ENCODE measurements around the gene DSCAML1.

DSCAML1 gene

DNA sequence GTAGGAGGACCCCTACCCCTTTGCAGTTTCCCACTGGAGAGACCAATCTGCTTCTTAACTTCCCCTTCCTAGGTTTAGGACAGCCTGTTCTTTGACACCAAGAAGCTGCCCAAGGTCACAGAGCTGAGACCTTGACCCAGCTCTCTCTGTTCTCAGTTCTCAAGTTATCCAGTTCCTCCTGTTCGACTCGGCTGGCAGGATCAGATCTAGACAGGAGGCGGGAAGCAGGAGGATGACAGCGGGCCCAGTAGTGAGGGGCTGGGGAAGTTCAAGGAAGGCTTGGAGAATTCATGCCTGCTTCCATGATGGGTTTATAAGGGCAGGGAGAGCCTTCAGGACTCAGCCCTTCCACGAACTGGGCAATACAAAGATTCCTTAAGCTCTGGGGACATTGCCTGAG lies 210.6 kb downstream of the DSCAML1 start:
- no peak overlapping the region for H3K4me3 ChIP-seq (ENCODE audit: low read depth, low read length)
- TF ChIP-seq, protein P1, sequence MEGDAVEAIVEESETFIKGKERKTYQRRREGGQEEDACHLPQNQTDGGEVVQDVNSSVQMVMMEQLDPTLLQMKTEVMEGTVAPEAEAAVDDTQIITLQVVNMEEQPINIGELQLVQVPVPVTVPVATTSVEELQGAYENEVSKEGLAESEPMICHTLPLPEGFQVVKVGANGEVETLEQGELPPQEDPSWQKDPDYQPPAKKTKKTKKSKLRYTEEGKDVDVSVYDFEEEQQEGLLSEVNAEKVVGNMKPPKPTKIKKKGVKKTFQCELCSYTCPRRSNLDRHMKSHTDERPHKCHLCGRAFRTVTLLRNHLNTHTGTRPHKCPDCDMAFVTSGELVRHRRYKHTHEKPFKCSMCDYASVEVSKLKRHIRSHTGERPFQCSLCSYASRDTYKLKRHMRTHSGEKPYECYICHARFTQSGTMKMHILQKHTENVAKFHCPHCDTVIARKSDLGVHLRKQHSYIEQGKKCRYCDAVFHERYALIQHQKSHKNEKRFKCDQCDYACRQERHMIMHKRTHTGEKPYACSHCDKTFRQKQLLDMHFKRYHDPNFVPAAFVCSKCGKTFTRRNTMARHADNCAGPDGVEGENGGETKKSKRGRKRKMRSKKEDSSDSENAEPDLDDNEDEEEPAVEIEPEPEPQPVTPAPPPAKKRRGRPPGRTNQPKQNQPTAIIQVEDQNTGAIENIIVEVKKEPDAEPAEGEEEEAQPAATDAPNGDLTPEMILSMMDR (IDR thresholded peaks at IDR 0.05; ENCODE audit: insufficient read depth, low read depth, low read length, missing control alignments), result no peak
- DNase-seq (ENCODE audit: low read depth), result no peak

DNA sequence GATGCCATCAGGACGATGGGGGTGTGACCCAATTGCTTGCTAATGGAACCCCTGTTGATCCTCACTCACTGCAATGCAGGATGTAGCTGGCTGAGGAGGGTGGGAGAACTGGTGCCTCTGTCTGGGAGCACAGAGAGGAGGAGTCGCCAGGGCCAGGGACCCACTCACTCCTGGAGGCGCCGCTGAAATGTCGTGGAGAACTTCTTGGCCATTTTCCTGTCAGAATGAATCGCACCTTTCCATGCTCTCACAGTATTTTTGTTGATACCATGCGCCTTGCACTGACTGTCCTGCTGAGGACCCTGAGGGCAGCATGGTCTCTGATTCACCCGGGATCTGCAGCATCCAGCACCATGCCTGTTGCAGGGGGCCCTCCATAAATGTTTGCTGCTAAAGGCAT lies 211.4 kb downstream of the DSCAML1 start:
- TF ChIP-seq, protein P1 (IDR thresholded peaks at IDR 0.05; ENCODE audit: insufficient read depth, low read depth, low read length, missing control alignments), result no peak
- no peak for DNase-seq (ENCODE audit: low read depth)
- H3K4me3 ChIP-seq (ENCODE audit: low read depth, low read length), result no peak overlapping the region

DNA sequence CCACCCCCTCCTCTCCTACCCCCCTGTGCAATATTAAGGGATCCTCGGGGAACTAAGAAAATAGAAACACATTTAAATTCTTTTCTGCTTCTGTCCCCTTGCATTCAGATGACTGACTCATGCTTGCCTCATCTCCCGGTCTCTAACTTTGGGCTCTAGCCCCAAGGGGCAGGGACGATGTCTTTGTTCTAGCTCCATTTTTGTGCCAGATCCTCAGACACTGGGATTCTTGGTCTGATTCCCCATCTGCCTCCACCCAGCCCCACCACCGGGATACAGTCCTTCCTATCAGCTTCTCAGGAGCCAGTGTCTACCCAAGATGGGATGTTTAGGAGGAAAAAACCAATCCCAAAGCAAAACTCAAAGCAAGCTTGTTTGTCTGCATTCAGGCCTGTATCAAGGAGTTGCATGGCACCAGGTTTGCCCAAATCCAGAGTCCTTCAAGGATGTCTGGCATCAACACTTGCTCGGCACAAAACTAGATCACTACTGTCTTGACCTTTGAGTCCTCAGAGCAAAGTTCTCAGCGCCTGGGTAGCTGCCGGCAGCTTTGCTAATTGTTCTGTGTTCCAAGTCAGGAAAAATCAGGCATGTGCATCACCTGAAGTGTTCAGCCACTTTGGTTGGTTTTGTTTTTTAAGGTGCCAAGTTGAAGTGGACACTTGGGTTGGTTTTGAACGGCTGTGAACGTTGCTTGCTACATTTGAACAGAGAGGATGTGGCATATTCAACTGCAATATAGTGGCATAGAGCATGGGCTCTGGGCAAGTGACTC lies 212.8 kb downstream of the DSCAML1 start:
- no peak for DNase-seq (ENCODE audit: low read depth)
- no peak overlapping the region for H3K4me3 ChIP-seq (ENCODE audit: low read depth, low read length)
- TF ChIP-seq, protein P1 (IDR thresholded peaks at IDR 0.05; ENCODE audit: insufficient read depth, low read depth, low read length, missing control alignments), result no peak

DNA sequence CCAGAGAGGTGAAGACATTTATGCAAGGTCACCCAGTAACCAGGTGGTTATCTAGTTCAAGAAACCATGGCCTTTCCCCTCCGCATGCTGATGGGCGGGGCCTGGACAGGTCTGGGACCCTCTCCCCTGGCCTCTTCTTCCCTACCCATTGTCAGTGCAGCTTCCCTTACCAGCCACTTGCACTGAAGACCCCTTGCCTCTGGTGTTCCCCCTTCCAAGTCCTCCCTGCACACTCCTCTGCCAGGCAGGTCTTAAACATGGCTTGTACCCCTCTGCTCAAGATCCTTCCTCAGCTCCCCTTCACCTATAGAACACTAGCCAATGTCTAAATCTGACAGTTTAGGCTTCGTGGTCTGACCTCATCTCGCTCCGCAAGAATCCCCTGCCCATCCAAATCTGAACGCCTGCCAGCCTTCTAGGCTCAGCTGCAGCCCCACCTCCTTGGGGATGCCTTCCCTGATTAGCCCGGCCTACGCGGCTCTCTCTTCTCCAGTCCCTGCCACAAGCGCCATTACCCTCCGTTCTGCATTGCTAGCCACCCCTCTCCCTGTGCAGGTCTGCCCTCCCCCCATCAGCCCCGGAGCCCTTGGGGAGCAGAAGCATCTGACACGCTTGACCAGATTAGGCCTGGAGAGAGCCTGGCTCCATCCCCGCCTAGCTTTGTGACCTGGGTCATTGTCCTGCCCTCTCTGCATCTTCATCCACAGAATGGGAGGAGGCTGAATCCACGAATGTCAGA lies 213.8 kb downstream of the DSCAML1 start:
- H3K4me3 ChIP-seq (ENCODE audit: low read depth, low read length), result no peak overlapping the region
- DNase-seq (ENCODE audit: low read depth), result no peak
- TF ChIP-seq, protein P1 (IDR thresholded peaks at IDR 0.05; ENCODE audit: insufficient read depth, low read depth, low read length, missing control alignments), result no peak

DNA sequence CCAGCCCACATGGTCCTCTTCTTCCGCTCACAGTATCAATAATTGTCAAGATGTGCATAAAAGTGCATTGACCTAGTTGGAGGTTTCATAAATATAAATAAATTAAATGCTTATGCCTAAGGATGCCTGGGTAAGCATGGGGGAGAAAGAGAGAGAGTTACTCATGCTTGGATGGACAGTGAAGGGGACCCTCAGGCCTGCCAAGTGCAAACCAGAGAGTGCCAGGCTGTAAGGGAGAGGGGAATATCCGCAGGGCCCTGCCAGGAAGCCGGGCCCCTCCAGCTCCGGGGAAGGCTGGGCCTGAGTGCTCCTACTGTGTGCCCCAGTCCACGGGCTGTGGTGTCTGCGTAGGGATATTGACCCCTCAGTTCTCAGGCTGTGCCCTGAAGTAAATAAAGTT lies 214.6 kb downstream of the DSCAML1 start:
- no peak for DNase-seq (ENCODE audit: low read depth)
- no peak overlapping the region for H3K4me3 ChIP-seq (ENCODE audit: low read depth, low read length)
- TF ChIP-seq, protein P1 (IDR thresholded peaks at IDR 0.05; ENCODE audit: insufficient read depth, low read depth, low read length, missing control alignments), result no peak

DNA sequence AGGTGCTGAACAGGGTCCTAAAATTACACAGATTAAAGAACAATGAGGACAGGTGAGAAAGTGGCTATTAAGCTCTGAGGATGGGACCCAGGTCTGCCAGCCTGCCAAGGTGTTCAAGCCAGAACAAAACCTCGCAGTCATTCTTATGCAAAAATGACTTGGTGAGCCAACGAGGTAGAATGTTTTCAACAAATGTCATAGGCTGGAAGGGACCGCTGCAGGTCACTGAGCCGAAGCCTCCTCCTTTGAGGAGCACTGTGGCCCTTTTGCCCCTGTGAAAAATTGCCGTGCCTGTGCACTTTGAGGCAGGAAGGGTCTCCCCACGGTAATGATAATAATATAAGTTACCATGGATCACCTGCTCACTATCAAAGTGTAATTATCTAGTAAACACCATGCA lies 216.2 kb downstream of the DSCAML1 start:
- TF ChIP-seq, protein P1 (IDR thresholded peaks at IDR 0.05; ENCODE audit: insufficient read depth, low read depth, low read length, missing control alignments), result no peak
- DNase-seq (ENCODE audit: low read depth), result no peak
- no peak overlapping the region for H3K4me3 ChIP-seq (ENCODE audit: low read depth, low read length)

Measured in GM12865 (cell line).